Measurements from ENCODE around the gene GBX2. TPM values are rescaled to one million over a fixed set of nuclear protein-coding genes. Genes with fewer than 3 reads are reported as not detected.
A peak's percentile ranks its signal among the peaks of the same experiment; 100 is the strongest.

GBX2 gene
- total and polyA plus RNA-seq, 2 of the 13 experiments (the other 11 are each of a cell fraction or from before 2014, with no cell fraction given), result not detected

GRCh38 chr2:236177967-236178889, 10.0 kb upstream of the GBX2 start (continued):
- TF ChIP-seq ZMYM2 (CRISPR knock-in tag; IDR thresholded peaks at IDR 0.05) (peak; percentile 55; the same call in 1 of the 2 replicates), BHLHE40 (IDR thresholded peaks at IDR 0.05; ENCODE audit: low read length) (0 out of 2 replicates have a peak, but pooled peaks have one; percentile 37), YEATS4 (CRISPR knock-in tag; IDR thresholded peaks at IDR 0.05; ENCODE audit: borderline replicate concordance) (no peak), ZNF674 (CRISPR knock-in tag; IDR thresholded peaks at IDR 0.05; ENCODE audit: low read depth) (no peak), ZNF263 (CRISPR knock-in tag; IDR thresholded peaks at IDR 0.05) (peak; percentile 59), ZNF382 (CRISPR knock-in tag; IDR thresholded peaks at IDR 0.05; ENCODE audit: borderline replicate concordance) (no peak), TFAP4 (IDR thresholded peaks at IDR 0.05; ENCODE audit: borderline replicate concordance, low read depth) (no peak), NR1H2 (CRISPR knock-in tag; IDR thresholded peaks at IDR 0.05; ENCODE audit: borderline replicate concordance, low read depth) (no peak), POGZ (CRISPR knock-in tag; IDR thresholded peaks at IDR 0.05) (peak; percentile 50; the same call in 1 of the 2 replicates), ZNF235 (CRISPR knock-in tag; IDR thresholded peaks at IDR 0.05; ENCODE audit: borderline replicate concordance) (peak; percentile 58; the same call in 1 of the 2 replicates), KDM5B (CRISPR knock-in tag; IDR thresholded peaks at IDR 0.05; ENCODE audit: borderline replicate concordance) (peak; percentile 43; the same call in 1 of the 2 replicates), MATR3 (CRISPR knock-in tag; IDR thresholded peaks at IDR 0.05) (no peak), ZNF800 (CRISPR knock-in tag; IDR thresholded peaks at IDR 0.05) (peak; percentile 75; the same call in 1 of the 2 replicates), PATZ1 (CRISPR knock-in tag; IDR thresholded peaks at IDR 0.05) (peak; percentile 37; the same call in 1 of the 2 replicates), ZNF350 (CRISPR knock-in tag; IDR thresholded peaks at IDR 0.05; ENCODE audit: borderline replicate concordance, low read depth) (0 out of 2 replicates have a peak, but pooled peaks have one; percentile 29), RAD21 (CRISPR knock-in tag; IDR thresholded peaks at IDR 0.05) (peak; percentile 37; the same call in 1 of the 2 replicates), HMGXB4 (CRISPR knock-in tag; IDR thresholded peaks at IDR 0.05; ENCODE audit: borderline replicate concordance in 1 of 2, low read depth in 1 of 2) (peak; percentile 43 to 81; a peak in 1 of 4 replicates), ZNF556 (CRISPR knock-in tag; IDR thresholded peaks at IDR 0.05; ENCODE audit: borderline replicate concordance) (0 out of 2 replicates have a peak, but pooled peaks have one; percentile 56), ZNF18 (CRISPR knock-in tag; IDR thresholded peaks at IDR 0.05; ENCODE audit: insufficient replicate concordance) (no peak)
